Adrenal gland (tissue), 12 donors: Measurements from ENCODE around the gene ABCA4. TPM values are rescaled to one million over a fixed set of nuclear protein-coding genes. Genes with fewer than 3 reads are reported as not detected.

Source experiments
- DNase-seq, 7 donors: peaks; one replicate each; pipeline ENCODE4 v3.0.0-alpha.2; 2019 to 2020
- H3K27ac ChIP-seq, 5 donors: fragments of 200-600 bp; sonication (generic) in 4 of 5; 1 replicate in 3 of 5; 2 replicates in 2 of 5; pipeline versions ENCODE4 v1.5.1 to v1.8.0; 2016 to 2020; ENCODE audit warnings: mild to moderate bottlenecking in 1 of 5
- H3K27me3 ChIP-seq: fragments of 200-600 bp; 2 replicates; pipeline ENCODE4 v1.8.0; 2021
- H3K36me3 ChIP-seq, 2 donors: fragments of 200-600 bp; replicated peaks in 1 of 2; 1 replicate in 1 of 2; 2 replicates in 1 of 2; pipeline versions ENCODE4 v1.5.1 to v1.8.0; 2018 to 2022
- H3K4me1 ChIP-seq, 2 donors: fragments of 200-600 bp; replicated peaks in 1 of 2; 1 replicate in 1 of 2; 2 replicates in 1 of 2; pipeline versions ENCODE4 v1.5.1 to v1.8.0; 2018 to 2021
- H3K4me3 ChIP-seq, 4 donors: fragments of 200-600 bp; sonication (generic) in 3 of 4; one replicate each; pipeline ENCODE4 v1.5.1; 2016 to 2018
- H3K9me3 ChIP-seq, 3 donors: fragments of 200-600 bp; sonication (generic) in 1 of 3; replicated peaks in 1 of 3; 1 replicate in 2 of 3; 2 replicates in 1 of 3; pipeline versions ENCODE4 v1.5.1 to v1.8.0; 2016 to 2021
- POLR2A ChIP-seq, 2 donors: fragments of 450-650 bp; IDR thresholded peaks; one replicate each; pipeline ENCODE4 v1.6.1; 2017; ENCODE audit warnings: antibody characterized with exemption in 2 of 2, mild to moderate bottlenecking in 2 of 2, moderate library complexity in 1 of 2
- WGBS, 4 donors: extraction: QIAGEN DNeasy Blood & Tissue Kit in 2 of 4; methylation state at CpG; one replicate each; pipeline versions ENCODE4 v1.1.5 to v1.1.7; 2013 to 2017; 5-methylcytosine and 5-hydroxymethylcytosine counted together
- intact Hi-C, 2 donors: fragments of 100-400 bp; cut with DNase I; formaldehyde crosslinking; loops; one replicate each; pipeline versions ENCODE4 v1.14.1 to v1.15.0; 2022 to 2023
- polyA plus RNA-seq, 3 donors: library from polyadenylated mRNA; stranded (reverse); fragments of 200-250 nt in 2 of 3; fragments of 350-450 nt in 1 of 3; fragmentation: Illumina TruSeq in 1 of 3; extraction: RNeasy Lipid Tissue Mini Kit (QIAGEN cat#74804) in 1 of 3; gene quantifications; one replicate each; pipeline ENCODE4 v1.2.3, GENCODE V29; 2013 to 2014
- total RNA-seq, 9 donors: library from RNA; depleted of rRNA in 4 of 9; stranded (reverse); fragments of >200 nt in 4 of 9; fragments of 120-200 nt in 1 of 9; fragmentation: NEBNext Ultra II Directional in 1 of 9; extraction: Animal tissue kit (Norgen Biotek cat#: 25700) in 1 of 9; gene quantifications; one replicate each; pipeline versions ENCODE4 v1.1.0 to v1.2.4, GENCODE V29; 2013 to 2023
- TF ChIP-seq, protein P1 (sequence below), 6 experiments: fragments of 450-650 bp in 4 of 6; fragments of 200-600 bp in 2 of 6; sonication (generic) in 1 of 6; IDR thresholded peaks; 1 replicate in 5 of 6; 2 replicates in 1 of 6; pipeline versions ENCODE4 v1.5.1 to v1.8.0; 2016 to 2021; ENCODE audit warnings: antibody characterized with exemption in 6 of 6, mild to moderate bottlenecking in 2 of 6, moderate library complexity in 1 of 6
- donor health status: healthy with polysubstance abuse.
- donor health status: Bipolar disorder and iron deficiency.
- donor health status: DM: yes; HTN: yes; CAD: no.
- donor health status: DM: no; HTN: no; CAD: no.
- donor health status: DM: no; HTN: no; CAD: no.
- donor health status: DM: yes; HTN: yes; CAD: no.

ABCA4 gene
- total and polyA plus RNA-seq, 12 donors = 0.04 to 1.9 (median 0.14) TPM; not detected in 1

DNA sequence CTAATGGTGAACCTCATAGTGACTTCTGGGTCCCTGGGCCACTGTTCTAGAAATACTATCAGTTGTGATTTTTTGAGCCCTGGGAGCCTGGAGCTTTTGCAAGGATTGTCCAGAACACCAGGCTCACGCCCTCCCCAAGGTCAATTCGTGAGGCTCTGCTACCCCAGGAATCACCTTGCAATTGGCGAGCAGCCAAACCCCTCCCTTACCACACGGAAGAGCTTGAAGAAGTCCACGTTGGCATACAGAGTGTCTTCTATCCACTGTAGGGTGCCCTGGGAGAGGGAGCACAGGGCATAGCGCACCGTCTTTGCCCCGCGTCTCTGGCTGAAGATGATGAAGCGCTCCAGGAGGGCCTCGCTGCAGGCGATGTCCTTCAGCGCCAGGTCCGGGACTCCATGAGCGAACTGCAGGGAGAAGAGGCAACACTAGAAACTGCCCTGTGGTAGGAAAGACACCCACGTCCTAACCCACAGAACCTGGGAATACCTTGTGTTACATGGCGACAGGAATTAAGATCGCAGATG lies 22.3 kb downstream of the ABCA4 start:
- WGBS, 4 donors = 81 to 95% (median 86%) methylated on average over 14 to 18 of the region's 18 CpGs

DNA sequence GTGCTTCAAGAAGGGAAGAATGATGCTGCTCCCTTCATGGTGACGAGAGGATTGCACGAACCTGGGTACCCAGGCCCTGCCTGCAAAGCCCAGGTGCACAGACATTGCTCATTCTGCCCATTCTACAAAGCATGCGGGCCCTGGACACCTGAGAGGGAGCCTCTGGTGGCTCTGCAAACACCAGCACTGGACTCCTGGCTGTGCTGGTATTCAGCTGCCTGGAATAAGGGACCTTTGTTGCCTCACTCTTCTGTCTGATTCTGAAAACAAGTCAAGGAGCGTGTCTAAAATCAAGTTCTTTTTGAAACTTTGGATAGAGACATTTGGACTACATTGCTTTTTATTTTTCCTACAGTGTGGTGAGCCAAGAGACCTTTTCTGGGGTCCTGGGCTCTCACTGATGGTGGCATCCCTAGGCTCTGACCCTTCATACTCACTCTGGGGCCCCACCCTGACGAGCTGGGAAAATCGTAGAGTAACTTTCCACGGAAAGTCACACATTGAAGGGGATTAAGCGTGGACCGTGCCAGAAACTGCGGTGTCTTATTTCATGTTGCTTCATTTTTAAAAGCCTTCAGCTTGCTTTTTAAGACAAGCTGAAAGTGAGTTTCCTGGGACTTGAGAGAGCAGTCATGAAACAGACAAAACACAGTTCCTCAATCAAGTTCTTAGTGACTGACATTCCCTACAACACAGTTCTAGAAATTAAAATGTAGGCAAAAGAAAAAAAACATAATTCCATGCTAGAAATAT lies 24.0 kb downstream of the ABCA4 start:
- intact Hi-C loops = no loop called here
- Histone ChIP-seq H3K9me3 (no peaks in the 10 kb centered on the region), H3K4me3 (no peak overlapping the region), H3K36me3 (no peaks in the 10 kb centered on the region), H3K27ac (peak overlapping the region in 2 of 5 donors; percentile 79 to 84), H3K27me3 (no peaks in the 10 kb centered on the region), H3K4me1 (peaks cover 27 to 49% of the 10 kb centered on the region in 2 donors)
- TF ChIP-seq, protein P1, sequence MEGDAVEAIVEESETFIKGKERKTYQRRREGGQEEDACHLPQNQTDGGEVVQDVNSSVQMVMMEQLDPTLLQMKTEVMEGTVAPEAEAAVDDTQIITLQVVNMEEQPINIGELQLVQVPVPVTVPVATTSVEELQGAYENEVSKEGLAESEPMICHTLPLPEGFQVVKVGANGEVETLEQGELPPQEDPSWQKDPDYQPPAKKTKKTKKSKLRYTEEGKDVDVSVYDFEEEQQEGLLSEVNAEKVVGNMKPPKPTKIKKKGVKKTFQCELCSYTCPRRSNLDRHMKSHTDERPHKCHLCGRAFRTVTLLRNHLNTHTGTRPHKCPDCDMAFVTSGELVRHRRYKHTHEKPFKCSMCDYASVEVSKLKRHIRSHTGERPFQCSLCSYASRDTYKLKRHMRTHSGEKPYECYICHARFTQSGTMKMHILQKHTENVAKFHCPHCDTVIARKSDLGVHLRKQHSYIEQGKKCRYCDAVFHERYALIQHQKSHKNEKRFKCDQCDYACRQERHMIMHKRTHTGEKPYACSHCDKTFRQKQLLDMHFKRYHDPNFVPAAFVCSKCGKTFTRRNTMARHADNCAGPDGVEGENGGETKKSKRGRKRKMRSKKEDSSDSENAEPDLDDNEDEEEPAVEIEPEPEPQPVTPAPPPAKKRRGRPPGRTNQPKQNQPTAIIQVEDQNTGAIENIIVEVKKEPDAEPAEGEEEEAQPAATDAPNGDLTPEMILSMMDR (IDR thresholded peaks at IDR 0.05) = no peak
- no peak for TF ChIP-seq POLR2A (IDR thresholded peaks at IDR 0.05)
- WGBS, 4 donors = 86 to 91% (median 88%) methylated on average over 10 of the region's 10 CpGs
- no peak for DNase-seq

More for the DNA sequence above, 22.3 kb downstream of the ABCA4 start:
- Histone ChIP-seq H3K4me1 (peaks cover 25 to 36% of the 10 kb centered on the region in 2 donors), H3K9me3 (no peaks in the 10 kb centered on the region), H3K27me3 (no peaks in the 10 kb centered on the region), H3K36me3 (no peaks in the 10 kb centered on the region), H3K27ac (no peak overlapping the region), H3K4me3 (no peak overlapping the region)
- DNase-seq = no peak
- TF ChIP-seq POLR2A (IDR thresholded peaks at IDR 0.05) = no peak
- TF ChIP-seq, protein P1 (IDR thresholded peaks at IDR 0.05) = no peak
- intact Hi-C loops = no loop called here

DNA sequence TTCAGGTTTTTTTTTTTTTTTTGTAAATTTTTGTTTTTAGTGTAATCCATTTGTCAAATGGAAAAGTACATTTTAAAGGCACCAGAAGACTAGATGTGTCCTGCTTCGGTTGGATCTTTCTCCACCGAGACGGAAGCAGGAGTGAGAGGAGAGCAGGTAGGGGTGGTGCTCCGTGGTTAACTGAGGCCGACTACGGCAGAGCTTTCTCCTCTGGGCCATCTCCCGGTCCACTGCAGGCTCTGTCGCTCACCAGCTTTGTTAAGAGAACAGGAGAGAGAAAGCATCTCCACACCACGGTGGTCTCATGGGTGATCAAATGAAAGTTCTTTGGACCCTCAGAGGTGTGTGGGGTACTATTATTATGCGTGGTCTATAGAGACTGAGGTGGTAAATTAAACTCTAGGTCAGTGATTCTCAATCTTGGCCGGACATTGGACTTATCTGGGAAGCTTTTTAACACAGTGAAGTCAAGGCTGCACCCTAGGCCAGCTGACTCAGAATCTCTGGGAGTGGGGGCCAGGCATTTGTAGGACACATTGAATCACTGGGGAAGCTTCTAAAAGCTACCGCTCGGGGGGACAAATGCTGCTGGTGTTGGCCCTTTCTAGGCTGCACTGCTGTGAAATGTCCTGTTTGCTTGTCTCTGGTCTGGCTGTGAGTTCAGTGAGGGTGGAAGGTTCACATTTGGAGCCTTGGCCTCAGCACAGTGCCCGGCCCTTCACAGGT lies 25.0 kb downstream of the ABCA4 start:
- no peaks in the 10 kb centered on the region for H3K36me3 ChIP-seq
- peak; percentile 54 to 82 (median 79) for DNase-seq
- no peak overlapping the region for H3K4me3 ChIP-seq
- H3K9me3 ChIP-seq = no peaks in the 10 kb centered on the region
- no peaks in the 10 kb centered on the region for H3K27me3 ChIP-seq
- intact Hi-C loops = no loop called here
- peak overlapping the region in 2 of 5 donors; percentile 79 to 84 for H3K27ac ChIP-seq
- TF ChIP-seq POLR2A (IDR thresholded peaks at IDR 0.05) = no peak
- TF ChIP-seq, protein P1 (IDR thresholded peaks at IDR 0.05) = no peak
- H3K4me1 ChIP-seq = peaks cover 30 to 57% of the 10 kb centered on the region in 2 donors
- WGBS, 4 donors = 60 to 72% (median 64%) methylated on average over 12 to 14 of the region's 14 CpGs

DNA sequence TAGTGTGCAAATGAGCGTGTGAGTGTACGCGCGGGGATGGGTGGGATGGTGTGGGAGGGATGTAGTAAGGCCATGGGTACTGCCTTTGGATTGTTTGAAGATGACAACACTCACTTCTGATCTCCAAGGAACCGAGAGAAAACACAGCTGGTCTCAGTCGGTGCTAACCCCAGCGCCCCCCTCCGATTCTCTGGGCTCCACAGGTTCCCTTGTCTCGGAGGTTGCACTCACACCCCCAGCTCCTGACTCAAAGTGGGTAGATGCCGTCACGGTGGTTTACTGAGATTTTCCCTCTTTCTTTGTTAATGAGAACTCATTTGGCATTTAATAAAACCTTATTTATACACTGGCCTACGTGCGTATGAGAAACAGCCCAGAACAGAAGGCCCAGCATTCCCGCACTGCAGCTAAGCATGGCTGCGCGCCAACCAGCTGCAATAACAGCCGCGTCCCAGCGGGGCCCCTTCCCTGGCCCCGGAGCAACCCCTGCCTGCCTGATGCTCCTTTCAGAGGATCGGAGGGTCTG lies 25.8 kb downstream of the ABCA4 start:
- WGBS, 4 donors = 67 to 78% (median 74%) methylated on average over 21 of the region's 21 CpGs
- DNase-seq = peak; percentile 34 to 68 (median 50)

More for the DNA sequence above, 25.8 kb downstream of the ABCA4 start:
- peak overlapping the region in 3 of 5 donors; percentile 58 to 84 (median 79) for H3K27ac ChIP-seq
- H3K4me3 ChIP-seq = no peak overlapping the region
- H3K36me3 ChIP-seq = no peaks in the 10 kb centered on the region
- no peaks in the 10 kb centered on the region for H3K9me3 ChIP-seq
- H3K4me1 ChIP-seq = peaks cover 30 to 61% of the 10 kb centered on the region in 2 donors
- no peaks in the 10 kb centered on the region for H3K27me3 ChIP-seq
- intact Hi-C loops = no loop called here
- TF ChIP-seq, protein P1 (IDR thresholded peaks at IDR 0.05) = no peak
- no peak for TF ChIP-seq POLR2A (IDR thresholded peaks at IDR 0.05)
